Umbilical cord (tissue), 2 donors: Measurements from ENCODE around the gene GJC1. TPM values are rescaled to one million over a fixed set of nuclear protein-coding genes. Genes with fewer than 3 reads are reported as not detected.

Experiments
- DNase-seq: peaks from one replicate; pipeline ENCODE4 v3.0.0-alpha.2; 2015; ENCODE audit warnings: low spot score
- total RNA-seq: library from RNA; depleted of rRNA; stranded (reverse); fragments of >200 nt; gene quantifications from one replicate; pipeline ENCODE4 v1.2.3, GENCODE V29; 2014; ENCODE audit warnings: low replicate concordance; ENCODE audit not compliant: insufficient read depth

The GJC1 gene
- total RNA-seq, 1 donor from 2014 or later = 22.4 TPM

DNA sequence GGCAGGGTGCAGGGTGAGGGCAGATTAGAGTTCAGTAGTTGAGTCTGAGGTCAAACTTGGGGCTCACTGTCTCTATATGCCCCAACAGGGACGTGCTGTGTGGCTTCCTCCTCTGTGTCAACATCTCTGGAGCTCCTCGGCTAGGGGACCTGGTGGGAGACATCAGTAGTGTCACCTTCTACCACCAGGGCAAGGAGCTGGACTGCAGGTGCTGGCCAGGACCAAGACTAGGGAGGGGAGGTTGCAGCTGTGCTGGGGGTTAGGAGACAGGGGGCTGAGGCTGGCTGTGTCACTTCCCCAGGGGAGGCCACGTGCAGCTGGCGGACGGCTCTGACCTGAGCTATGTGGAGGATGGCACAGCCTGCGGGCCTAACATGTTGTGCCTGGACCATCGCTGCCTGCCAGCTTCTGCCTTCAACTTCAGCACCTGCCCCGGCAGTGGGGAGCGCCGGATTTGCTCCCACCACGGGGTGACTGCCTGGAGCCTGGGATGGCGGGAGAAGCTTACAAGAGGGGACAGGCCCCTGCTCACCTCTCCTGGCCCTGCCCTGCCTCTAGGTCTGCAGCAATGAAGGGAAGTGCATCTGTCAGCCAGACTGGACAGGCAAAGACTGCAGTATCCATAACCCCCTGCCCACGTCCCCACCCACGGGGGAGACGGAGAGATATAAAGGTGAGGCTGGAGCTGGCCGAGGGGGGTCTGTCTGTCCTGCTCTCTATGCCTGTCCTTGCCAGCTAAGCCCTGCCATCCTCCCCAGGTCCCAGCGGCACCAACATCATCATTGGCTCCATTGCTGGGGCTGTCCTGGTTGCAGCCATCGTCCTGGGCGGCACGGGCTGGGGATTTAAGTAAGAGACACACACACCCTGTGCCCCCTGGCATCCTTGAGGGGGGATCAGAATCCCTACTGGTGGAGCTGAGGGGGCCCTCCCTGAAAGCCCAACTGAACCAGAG, 52.4 kb downstream of the GJC1 start:
- DNase-seq = no peak

- DNase-seq = no peak
Measured at GRCh38 chr17:44776628-44777393, 53.3 kb downstream of the GJC1 start.

DNA sequence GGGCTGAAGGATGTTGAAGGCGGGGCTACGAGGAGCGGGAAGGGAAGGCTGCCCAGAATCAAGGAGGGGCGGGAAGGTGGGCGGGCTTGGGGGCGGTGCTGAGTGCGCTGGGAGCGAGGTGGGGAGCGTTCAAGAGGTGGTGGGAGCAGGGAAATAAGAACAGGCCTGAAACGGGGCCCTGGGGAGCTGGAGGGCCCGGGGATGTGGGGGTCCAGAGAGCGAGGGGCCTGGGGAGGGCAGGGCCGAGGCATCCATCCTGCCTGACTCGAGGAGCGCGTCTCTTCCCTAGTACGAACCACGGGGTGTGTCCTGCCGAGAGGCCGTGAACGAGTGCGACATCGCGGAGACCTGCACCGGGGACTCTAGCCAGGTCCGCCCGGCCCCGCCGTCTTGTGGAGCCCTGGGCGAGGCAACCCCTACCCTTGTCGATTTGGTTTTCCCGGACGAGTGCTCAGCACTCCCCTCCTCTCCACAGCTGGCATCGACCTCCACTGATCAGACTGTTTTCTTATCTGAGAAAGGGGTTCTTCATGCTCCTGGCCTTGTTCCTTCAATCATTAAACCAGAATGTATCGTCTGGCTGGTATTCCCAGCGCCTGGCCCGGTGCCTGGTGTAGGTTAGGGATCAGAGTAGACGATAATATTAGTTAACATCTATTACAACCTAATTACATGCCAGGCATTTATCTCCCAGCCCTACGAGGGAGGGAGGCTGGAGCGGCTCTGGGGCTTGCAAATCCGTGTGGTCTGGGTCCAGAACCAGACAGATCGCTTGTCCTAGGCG, 54.1 kb downstream of the GJC1 start:
- no peak for DNase-seq

- peak; percentile 99 for DNase-seq
Measured at GRCh38 chr17:44775136-44775837, 54.8 kb downstream of the GJC1 start.

DNA sequence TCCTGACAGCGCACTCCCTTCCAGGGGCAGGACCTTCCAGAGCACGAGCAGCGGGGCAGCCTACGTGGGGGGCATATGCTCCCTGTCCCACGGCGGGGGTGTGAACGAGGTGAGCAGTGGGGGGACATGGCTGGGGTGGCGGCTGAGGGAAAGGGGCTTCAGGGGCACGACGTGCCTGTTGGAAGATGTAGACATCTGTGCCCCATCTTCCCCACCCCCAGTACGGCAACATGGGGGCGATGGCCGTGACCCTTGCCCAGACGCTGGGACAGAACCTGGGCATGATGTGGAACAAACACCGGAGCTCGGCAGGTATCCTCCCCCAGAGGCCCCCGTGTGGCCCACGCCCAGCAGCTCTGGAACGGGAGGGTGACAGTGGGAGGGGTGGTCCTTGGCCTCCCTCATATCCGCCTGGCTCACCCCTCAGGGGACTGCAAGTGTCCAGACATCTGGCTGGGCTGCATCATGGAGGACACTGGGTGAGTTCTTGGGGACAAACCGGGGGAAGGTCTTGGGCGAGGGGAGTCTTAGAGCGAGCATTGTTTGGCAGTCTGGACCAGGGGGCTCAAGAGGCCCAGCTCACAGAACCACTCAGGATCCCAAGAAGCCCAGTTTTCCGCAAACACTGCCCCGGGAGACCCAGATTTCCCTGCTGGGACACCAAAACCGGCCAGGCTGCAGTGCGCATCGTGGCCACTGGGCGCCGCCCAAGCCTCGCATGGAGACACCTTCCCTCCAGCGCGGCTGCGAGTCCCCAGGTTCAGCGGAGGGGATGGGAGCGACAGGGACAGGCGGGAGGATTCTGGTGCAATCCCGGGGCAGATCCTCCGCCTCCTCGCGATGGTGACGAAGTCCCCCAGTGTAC, 55.6 kb downstream of the GJC1 start:
- peak; percentile 86 for DNase-seq

DNA sequence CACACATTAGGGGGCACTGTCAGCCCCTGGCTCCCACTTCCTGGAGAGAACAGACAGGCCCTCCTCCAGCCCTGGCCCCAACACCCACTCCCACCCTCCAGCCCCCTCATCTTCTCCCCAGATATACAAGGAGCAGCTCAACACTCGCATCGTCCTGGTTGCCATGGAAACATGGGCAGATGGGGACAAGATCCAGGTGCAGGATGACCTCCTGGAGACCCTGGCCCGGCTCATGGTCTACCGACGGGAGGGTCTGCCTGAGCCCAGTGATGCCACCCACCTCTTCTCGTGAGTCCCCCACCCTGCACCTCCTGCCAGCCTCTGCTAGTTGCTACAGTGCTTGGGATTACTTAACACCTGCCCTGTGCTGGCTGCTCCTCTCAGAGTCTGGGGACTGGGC, 56.9 kb downstream of the GJC1 start:
- no peak for DNase-seq

DNA sequence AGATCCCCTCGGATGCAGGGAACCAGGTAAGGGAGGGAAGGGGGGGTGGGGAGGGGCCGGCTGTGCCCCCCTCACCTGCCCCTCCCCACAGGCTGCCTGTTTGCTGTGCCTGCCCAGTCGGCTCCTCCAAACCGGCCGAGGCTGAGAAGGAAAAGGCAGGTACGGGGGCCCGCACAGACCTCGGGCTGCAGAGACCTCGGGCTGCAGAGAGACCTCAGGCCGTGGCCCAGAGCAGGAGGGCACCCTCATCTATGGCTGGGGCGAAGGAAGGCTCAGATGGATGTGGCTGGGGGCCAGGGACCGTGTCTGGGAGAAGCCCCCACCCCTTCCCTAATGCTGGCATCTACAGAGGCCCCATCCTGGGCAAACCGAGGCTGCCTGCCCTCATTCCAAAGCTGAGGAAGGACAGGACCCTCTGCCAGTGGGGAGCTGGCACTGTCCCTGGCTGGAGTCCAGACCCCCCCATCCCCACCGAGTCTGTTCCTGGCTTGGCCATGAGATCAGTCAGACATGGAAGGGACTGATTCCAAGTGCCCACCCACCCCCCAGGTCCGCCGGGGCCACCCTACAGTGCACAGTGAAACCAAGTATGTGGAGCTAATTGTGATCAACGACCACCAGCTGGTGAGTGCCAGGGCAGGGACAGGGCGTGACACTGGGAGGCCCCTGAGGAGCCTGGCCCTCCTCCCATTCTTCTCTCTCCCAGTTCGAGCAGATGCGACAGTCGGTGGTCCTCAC, 57.6 kb downstream of the GJC1 start:
- DNase-seq = no peak

GRCh38 chr17:44770166-44770925, 59.7 kb downstream of the GJC1 start:
- DNase-seq = no peak

- no peak for DNase-seq
Measured at GRCh38 chr17:44769647-44770084, 60.4 kb downstream of the GJC1 start.

GRCh38 chr17:44769230-44769629, 60.9 kb downstream of the GJC1 start:
- DNase-seq = no peak

- no peak for DNase-seq
Measured at GRCh38 chr17:44768505-44769142, 61.5 kb downstream of the GJC1 start.

- no peak for DNase-seq
Measured at GRCh38 chr17:44767493-44767892, 62.6 kb downstream of the GJC1 start.

- no peak for DNase-seq
Measured at GRCh38 chr17:44766409-44767038, 63.6 kb downstream of the GJC1 start.

- DNase-seq = no peak
Measured at GRCh38 chr17:44765965-44766364, 64.1 kb downstream of the GJC1 start.

- no peak for DNase-seq
Measured at GRCh38 chr17:44763170-44763569, 66.9 kb downstream of the GJC1 start.

- no peak for DNase-seq
Measured at GRCh38 chr17:44761932-44762810, 67.9 kb downstream of the GJC1 start.
